Measurements from ENCODE around the gene CAMTA1.

DNA sequence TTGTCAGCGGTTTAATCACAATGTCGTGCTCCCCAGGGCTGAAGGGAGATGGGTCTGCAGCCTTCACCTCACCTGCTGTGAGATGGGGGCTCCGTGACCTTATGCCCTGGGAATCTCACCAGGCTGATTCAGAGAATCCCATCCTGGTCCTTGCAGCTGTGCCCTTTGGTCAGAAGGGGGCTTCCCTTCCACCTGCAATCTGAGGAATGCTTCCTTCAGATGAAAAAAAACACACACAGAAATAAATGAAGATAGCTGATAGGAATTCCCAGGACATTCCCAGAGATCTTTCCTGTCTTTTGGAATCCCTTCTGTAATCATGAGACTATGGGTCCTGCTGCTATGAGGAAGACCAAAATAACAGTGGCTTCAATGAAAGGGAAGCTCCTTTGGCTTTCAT lies 858.8 kb downstream of the CAMTA1 start:
- TF ChIP-seq, protein P1, sequence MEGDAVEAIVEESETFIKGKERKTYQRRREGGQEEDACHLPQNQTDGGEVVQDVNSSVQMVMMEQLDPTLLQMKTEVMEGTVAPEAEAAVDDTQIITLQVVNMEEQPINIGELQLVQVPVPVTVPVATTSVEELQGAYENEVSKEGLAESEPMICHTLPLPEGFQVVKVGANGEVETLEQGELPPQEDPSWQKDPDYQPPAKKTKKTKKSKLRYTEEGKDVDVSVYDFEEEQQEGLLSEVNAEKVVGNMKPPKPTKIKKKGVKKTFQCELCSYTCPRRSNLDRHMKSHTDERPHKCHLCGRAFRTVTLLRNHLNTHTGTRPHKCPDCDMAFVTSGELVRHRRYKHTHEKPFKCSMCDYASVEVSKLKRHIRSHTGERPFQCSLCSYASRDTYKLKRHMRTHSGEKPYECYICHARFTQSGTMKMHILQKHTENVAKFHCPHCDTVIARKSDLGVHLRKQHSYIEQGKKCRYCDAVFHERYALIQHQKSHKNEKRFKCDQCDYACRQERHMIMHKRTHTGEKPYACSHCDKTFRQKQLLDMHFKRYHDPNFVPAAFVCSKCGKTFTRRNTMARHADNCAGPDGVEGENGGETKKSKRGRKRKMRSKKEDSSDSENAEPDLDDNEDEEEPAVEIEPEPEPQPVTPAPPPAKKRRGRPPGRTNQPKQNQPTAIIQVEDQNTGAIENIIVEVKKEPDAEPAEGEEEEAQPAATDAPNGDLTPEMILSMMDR (IDR thresholded peaks at IDR 0.05 in 2 of 3, conservative IDR thresholded peaks at IDR 0.05 in 1 of 3; ENCODE audit: borderline replicate concordance in 1 of 3, insufficient read depth in 1 of 3, low read depth in 2 of 3, low read length in 2 of 3): no peak
- TF ChIP-seq TCF7L2 (IDR thresholded peaks at IDR 0.05; ENCODE audit: borderline replicate concordance, extremely low read depth, insufficient read depth, insufficient read length): no peak
- TF ChIP-seq POLR2A (IDR thresholded peaks at IDR 0.05; ENCODE audit: borderline replicate concordance, extremely low read depth, insufficient read depth, insufficient read length): no peak
- no peak for TF ChIP-seq EZH2phosphoT487 (IDR thresholded peaks at IDR 0.05; ENCODE audit: borderline replicate concordance)
- TF ChIP-seq, protein P2, sequence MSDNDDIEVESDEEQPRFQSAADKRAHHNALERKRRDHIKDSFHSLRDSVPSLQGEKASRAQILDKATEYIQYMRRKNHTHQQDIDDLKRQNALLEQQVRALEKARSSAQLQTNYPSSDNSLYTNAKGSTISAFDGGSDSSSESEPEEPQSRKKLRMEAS (IDR thresholded peaks at IDR 0.05): no peak

All from HCT116 (cell line).